ENCODE measurements around the gene ARHGAP30. TPM values are rescaled to one million over a fixed set of nuclear protein-coding genes. Genes with fewer than 3 reads are reported as not detected.

The ARHGAP30 gene
- polyA plus RNA-seq, 1 donor (not counting 4 experiments of a cell fraction or from before 2014, with no cell fraction given), result 0.16 TPM

GRCh38 chr1:161113915-161114314, 44.2 kb upstream of the ARHGAP30 start:
- Histone ChIP-seq H3K4me3 (ENCODE audit: control insufficient read depth in 2 of 3, extremely low read depth in 1 of 3, insufficient read depth in 2 of 3, low read depth in 1 of 3, low read length in 3 of 3) (peak overlapping the region in 1 of 3 experiments; percentile 5), H3K9ac (ENCODE audit: control insufficient read depth, extremely low read depth, insufficient read depth, low read length) (no peak overlapping the region), H3K9me1 (ENCODE audit: control insufficient read depth, extremely low read depth, insufficient read depth, low read length) (no peaks in the 10 kb centered on the region), H2AFZ (ENCODE audit: control insufficient read depth, low read length) (no peak overlapping the region), H4K20me1 (ENCODE audit: control insufficient read depth, extremely low read depth, insufficient read depth, low read length) (no peaks in the 10 kb centered on the region), H3K9me3 (ENCODE audit: control insufficient read depth, low read depth, low read length) (no peaks in the 10 kb centered on the region), H3K79me2 (ENCODE audit: control insufficient read depth, insufficient read depth, low read length) (peaks cover 82% of the 10 kb centered on the region), H3K27me3 (ENCODE audit: control insufficient read depth, extremely low read depth, insufficient read depth, low read length) (no peaks in the 10 kb centered on the region), H3K4me1 (ENCODE audit: control insufficient read depth, extremely low read depth, insufficient read depth, low read length) (peaks cover 26% of the 10 kb centered on the region), H3K36me3 (ENCODE audit: control insufficient read depth in 2 of 2, extremely low read depth in 1 of 2, insufficient read depth in 2 of 2, low read length in 2 of 2) (peaks cover 4 to 19% of the 10 kb centered on the region in 2 experiments), H3K4me2 (ENCODE audit: control insufficient read depth, extremely low read depth, insufficient read depth, low read depth, low read length) (peak overlapping the region; percentile 62), H3K27ac (ENCODE audit: control insufficient read depth, insufficient read depth, low read length) (peak overlapping the region; percentile 97)
- no peak for DNase-seq (ENCODE audit: low read depth, low spot score)
- no peak for TF ChIP-seq EZH2 (IDR thresholded peaks at IDR 0.05; ENCODE audit: low read length)
- TF ChIP-seq, protein P1, sequence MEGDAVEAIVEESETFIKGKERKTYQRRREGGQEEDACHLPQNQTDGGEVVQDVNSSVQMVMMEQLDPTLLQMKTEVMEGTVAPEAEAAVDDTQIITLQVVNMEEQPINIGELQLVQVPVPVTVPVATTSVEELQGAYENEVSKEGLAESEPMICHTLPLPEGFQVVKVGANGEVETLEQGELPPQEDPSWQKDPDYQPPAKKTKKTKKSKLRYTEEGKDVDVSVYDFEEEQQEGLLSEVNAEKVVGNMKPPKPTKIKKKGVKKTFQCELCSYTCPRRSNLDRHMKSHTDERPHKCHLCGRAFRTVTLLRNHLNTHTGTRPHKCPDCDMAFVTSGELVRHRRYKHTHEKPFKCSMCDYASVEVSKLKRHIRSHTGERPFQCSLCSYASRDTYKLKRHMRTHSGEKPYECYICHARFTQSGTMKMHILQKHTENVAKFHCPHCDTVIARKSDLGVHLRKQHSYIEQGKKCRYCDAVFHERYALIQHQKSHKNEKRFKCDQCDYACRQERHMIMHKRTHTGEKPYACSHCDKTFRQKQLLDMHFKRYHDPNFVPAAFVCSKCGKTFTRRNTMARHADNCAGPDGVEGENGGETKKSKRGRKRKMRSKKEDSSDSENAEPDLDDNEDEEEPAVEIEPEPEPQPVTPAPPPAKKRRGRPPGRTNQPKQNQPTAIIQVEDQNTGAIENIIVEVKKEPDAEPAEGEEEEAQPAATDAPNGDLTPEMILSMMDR (optimal IDR thresholded peaks at IDR 0.05 in 1 of 3, IDR thresholded peaks at IDR 0.05 in 1 of 3, conservative IDR thresholded peaks at IDR 0.05 in 1 of 3; ENCODE audit: extremely low read depth in 1 of 3, insufficient read depth in 2 of 3, low read length in 3 of 3), result no peak
- FAIRE-seq, result no peak
- dilution Hi-C loops (cut with MboI; ENCODE audit: extremely low pct_ligation_motif_present, low sequenced_read_pairs), result no loop called here

DNA sequence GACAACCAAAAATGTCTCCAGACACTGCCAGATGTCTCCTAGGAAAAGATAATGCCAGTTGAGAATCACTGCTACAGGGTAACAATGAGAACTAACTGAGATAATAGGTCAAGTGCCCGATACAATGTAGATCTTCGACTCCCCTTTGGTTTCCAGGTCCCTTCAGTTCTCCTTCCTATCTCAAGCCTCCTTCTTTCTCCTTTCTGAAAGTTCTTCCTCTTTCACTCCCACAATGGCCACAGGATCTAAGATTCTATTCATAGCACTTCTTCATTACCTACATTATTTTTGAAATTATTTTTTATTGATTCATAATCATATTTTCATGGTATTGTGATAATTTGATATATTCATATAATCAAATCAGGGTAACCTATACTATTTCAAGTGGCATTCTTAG, 41.8 kb upstream of the ARHGAP30 start:
- H3K27me3 ChIP-seq (ENCODE audit: control insufficient read depth, extremely low read depth, insufficient read depth, low read length), result no peaks in the 10 kb centered on the region
- peaks cover 4 to 26% of the 10 kb centered on the region in 2 experiments for H3K36me3 ChIP-seq (ENCODE audit: control insufficient read depth in 2 of 2, extremely low read depth in 1 of 2, insufficient read depth in 2 of 2, low read length in 2 of 2)
- H3K4me2 ChIP-seq (ENCODE audit: control insufficient read depth, extremely low read depth, insufficient read depth, low read depth, low read length), result no peak overlapping the region
- H3K4me3 ChIP-seq (ENCODE audit: control insufficient read depth in 2 of 3, extremely low read depth in 1 of 3, insufficient read depth in 2 of 3, low read depth in 1 of 3, low read length in 3 of 3), result no peak overlapping the region
- H3K79me2 ChIP-seq (ENCODE audit: control insufficient read depth, insufficient read depth, low read length), result peaks cover 85% of the 10 kb centered on the region
- dilution Hi-C loops (cut with MboI; ENCODE audit: extremely low pct_ligation_motif_present, low sequenced_read_pairs), result no loop called here
- H3K4me1 ChIP-seq (ENCODE audit: control insufficient read depth, extremely low read depth, insufficient read depth, low read length), result peaks cover 21% of the 10 kb centered on the region
- no peaks in the 10 kb centered on the region for H3K9me3 ChIP-seq (ENCODE audit: control insufficient read depth, low read depth, low read length)
- no peaks in the 10 kb centered on the region for H4K20me1 ChIP-seq (ENCODE audit: control insufficient read depth, extremely low read depth, insufficient read depth, low read length)
- no peaks in the 10 kb centered on the region for H3K9me1 ChIP-seq (ENCODE audit: control insufficient read depth, extremely low read depth, insufficient read depth, low read length)
- no peak for DNase-seq (ENCODE audit: low read depth, low spot score)
- no peak overlapping the region for H3K9ac ChIP-seq (ENCODE audit: control insufficient read depth, extremely low read depth, insufficient read depth, low read length)
- no peak for FAIRE-seq
- H3K27ac ChIP-seq (ENCODE audit: control insufficient read depth, insufficient read depth, low read length), result no peak overlapping the region
- no peak for TF ChIP-seq EZH2 (IDR thresholded peaks at IDR 0.05; ENCODE audit: low read length)
- TF ChIP-seq, protein P1 (optimal IDR thresholded peaks at IDR 0.05 in 1 of 3, IDR thresholded peaks at IDR 0.05 in 1 of 3, conservative IDR thresholded peaks at IDR 0.05 in 1 of 3; ENCODE audit: extremely low read depth in 1 of 3, insufficient read depth in 2 of 3, low read length in 3 of 3), result no peak
- no peak overlapping the region for H2AFZ ChIP-seq (ENCODE audit: control insufficient read depth, low read length)

All from keratinocyte (primary cell).